Activated CD4-positive, alpha-beta T cell treated with anti-CD3 and anti-CD28 coated beads for 36 hours (primary cell): ENCODE measurements around the gene RAB30. TPM values are rescaled to one million over a fixed set of nuclear protein-coding genes. Genes with fewer than 3 reads are reported as not detected.
A peak's percentile ranks its signal among the peaks of the same experiment; 100 is the strongest.

Experiments
- ATAC-seq: fragments of 200-7000 bp; cut with Tn5 transposase; one replicate; pipeline ENCODE4 v1.10.0; 2021; ENCODE audit warnings: mild to moderate bottlenecking, moderate library complexity
- CTCF ChIA-PET: fragments of 350-600 bp; sonication (Branson Sonifier 250); formaldehyde crosslinking; loops from one replicate; lab custom pipeline; 2021; ENCODE audit warnings: antibody characterized with exemption; lab: Charles Lee
- POLR2A ChIA-PET: fragments of 350-600 bp; sonication (Branson Sonifier 250); formaldehyde crosslinking; loops from one replicate; lab custom pipeline; 2021; ENCODE audit warnings: antibody characterized with exemption, inconsistent platforms; lab: Charles Lee
- DNase-seq: peaks from one replicate; pipeline ENCODE4 v3.0.0-alpha.2; 2020
- H3K27ac Mint-ChIP-seq: one replicate; pipeline ENCODE4 v1.8.0; 2021; ENCODE audit warnings: mixed read lengths
- H3K27me3 Mint-ChIP-seq: one replicate; pipeline ENCODE4 v1.8.0; 2021; ENCODE audit warnings: mixed read lengths
- H3K36me3 Mint-ChIP-seq: one replicate; pipeline ENCODE4 v1.8.0; 2021; ENCODE audit warnings: low read depth, mixed read lengths
- H3K4me1 Mint-ChIP-seq: one replicate; pipeline ENCODE4 v1.8.0; 2021; ENCODE audit warnings: mixed read lengths
- H3K4me3 Mint-ChIP-seq: one replicate; pipeline ENCODE4 v1.8.0; 2021; ENCODE audit warnings: mild to moderate bottlenecking, moderate library complexity, mixed read lengths
- H3K9me3 Mint-ChIP-seq: one replicate; pipeline ENCODE4 v1.8.0; 2021; ENCODE audit warnings: low read depth, mixed read lengths
- intact Hi-C, 2 experiments: fragments of 100-400 bp; cut with DNase I in 1 of 2; cut with micrococcal nuclease in 1 of 2; formaldehyde crosslinking; loops; one replicate each; pipeline versions ENCODE4 v1.14.2 to v1.15.1; 2022 to 2024; cut with DNase I, micrococcal nuclease
- total RNA-seq, 2 experiments: library from RNA; stranded (reverse); gene quantifications; one replicate each; pipeline ENCODE4 v1.2.3, GENCODE V29; 2021

Gene RAB30
- total RNA-seq, 2 experiments from 2014 or later = 11.4 to 13.2 TPM

DNA sequence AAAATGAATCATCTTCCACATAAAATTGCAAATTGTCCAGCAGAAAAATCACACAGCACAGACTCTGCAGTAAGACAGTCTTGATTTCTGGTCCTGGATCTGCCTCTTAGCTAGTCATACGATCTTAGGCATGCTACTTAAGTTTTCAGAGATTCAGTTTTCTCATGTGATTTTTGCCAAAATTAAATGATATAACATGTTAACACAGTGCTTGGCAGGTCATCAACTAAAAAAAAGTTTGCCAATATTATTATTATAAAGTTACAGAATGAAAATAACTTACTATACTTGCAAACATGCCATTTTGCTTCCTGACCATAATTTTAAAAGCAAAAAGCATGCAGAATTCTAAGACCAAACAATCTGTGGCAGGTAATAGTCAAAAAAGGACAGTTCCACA lies 15.1 kb downstream of the RAB30 start:
- no peak overlapping the region for H3K4me3 Mint-ChIP-seq
- no peak overlapping the region for H3K27ac Mint-ChIP-seq
- CTCF ChIA-PET = interaction anchor here (0.6 kb wide), 1 partner anchor 243 kb away, joined by 4 read pairs; no protein-coding TSS in a partner anchor
- intact Hi-C loops = loop anchor here in 1 of 2 experiments (5.0 kb wide), 1 partner anchor 49 kb away; no protein-coding TSS in a partner anchor
- H3K9me3 Mint-ChIP-seq = peaks cover 5% of the 10 kb centered on the region
- peaks cover 62% of the 10 kb centered on the region for H3K4me1 Mint-ChIP-seq
- DNase-seq (no peak), ATAC-seq (peak; percentile 37)
- no peaks in the 10 kb centered on the region for H3K27me3 Mint-ChIP-seq
- POLR2A ChIA-PET = interaction anchor here (0.8 kb wide), 1 partner anchor 15 kb away, joined by 3 read pairs; the partner anchor contains the start of gene RAB30
- peaks cover 14% of the 10 kb centered on the region for H3K36me3 Mint-ChIP-seq

DNA sequence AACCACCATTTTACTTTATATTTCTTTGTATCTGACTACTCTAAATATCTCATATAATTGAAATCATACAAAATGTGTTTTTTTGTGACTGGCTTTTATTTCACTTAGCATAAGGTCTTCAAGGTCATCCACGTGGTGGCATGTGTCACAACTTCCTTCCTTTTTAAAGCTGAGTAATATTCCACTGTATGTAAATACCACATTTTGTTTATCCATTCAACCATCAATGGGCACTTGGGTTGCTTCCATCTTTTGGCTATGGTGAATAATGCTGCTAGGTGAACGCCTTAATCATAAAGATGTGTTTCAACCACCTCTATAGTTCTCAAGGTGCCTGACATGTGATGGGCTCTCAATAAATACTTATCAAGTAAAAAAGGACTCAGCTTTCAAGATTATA lies 15.5 kb downstream of the RAB30 start:
- ChIA-PET POLR2A (interaction anchor here (0.8 kb wide), 1 partner anchor 15 kb away, joined by 3 read pairs; the partner anchor contains the start of gene RAB30), CTCF (interaction anchor here (0.6 kb wide), 1 partner anchor 243 kb away, joined by 4 read pairs; no protein-coding TSS in a partner anchor)
- H3K9me3 Mint-ChIP-seq = peaks cover 6% of the 10 kb centered on the region
- H3K27me3 Mint-ChIP-seq = no peaks in the 10 kb centered on the region
- H3K36me3 Mint-ChIP-seq = peaks cover 18% of the 10 kb centered on the region
- intact Hi-C loops = loop anchor here in 1 of 2 experiments (5.0 kb wide), 1 partner anchor 49 kb away; no protein-coding TSS in a partner anchor
- DNase-seq (no peak), ATAC-seq (peak; percentile 50)
- H3K4me3 Mint-ChIP-seq = no peak overlapping the region
- no peak overlapping the region for H3K27ac Mint-ChIP-seq
- peaks cover 61% of the 10 kb centered on the region for H3K4me1 Mint-ChIP-seq

DNA sequence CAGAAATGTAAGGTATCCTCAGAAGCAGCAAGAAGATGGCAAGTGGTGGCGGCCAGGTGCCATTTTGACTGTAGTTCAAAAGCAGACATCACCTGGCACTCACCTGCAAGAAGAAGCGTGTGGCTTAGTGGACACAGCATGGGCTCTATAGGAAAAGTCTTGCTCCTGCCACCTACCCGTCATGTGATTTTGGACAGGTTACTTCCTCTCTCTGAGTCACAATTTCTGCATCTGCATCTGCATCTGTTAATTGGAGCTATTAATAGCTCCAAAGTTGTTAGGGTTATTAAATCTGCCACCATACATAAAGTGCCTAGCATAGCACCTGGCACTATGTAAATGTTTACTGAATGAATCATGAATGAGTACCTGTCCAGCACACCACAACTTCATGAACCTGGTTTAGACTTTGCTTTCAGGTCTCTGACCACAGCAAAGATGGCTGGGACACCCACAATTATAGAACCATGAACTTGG lies 16.8 kb downstream of the RAB30 start:
- no peak for DNase-seq
- Mint-ChIP-seq H3K27ac (no peak overlapping the region), H3K4me3 (no peak overlapping the region), H3K4me1 (peaks cover 51% of the 10 kb centered on the region), H3K27me3 (no peaks in the 10 kb centered on the region), H3K9me3 (peaks cover 6% of the 10 kb centered on the region), H3K36me3 (peaks cover 23% of the 10 kb centered on the region)
- ChIA-PET CTCF (interaction anchor here (0.9 kb wide), 1 partner anchor 50 kb away, joined by 3 read pairs; no protein-coding TSS in a partner anchor), POLR2A (no interaction called here)
- intact Hi-C loops = loop anchor here in 1 of 2 experiments (5.0 kb wide), 1 partner anchor 48 kb away; no protein-coding TSS in a partner anchor
- no peak for ATAC-seq

DNA sequence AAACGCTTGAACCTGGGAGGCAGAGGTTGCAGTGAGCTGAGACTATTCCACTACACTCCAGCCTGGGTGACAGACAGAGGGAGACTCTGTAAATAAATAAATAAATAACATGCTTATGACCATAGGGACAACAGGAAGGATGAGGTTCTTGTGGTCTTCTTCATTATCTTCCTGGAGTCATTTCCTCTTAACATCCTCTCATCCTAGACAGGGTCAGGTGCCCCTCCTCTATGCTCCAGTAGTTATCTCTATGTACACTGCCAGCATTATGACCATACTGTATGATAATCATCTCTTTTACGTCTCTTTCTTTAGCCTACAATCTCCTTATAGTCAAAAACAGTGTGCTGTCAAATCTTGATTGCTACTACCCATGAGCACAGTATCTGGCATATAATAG lies 17.7 kb downstream of the RAB30 start:
- intact Hi-C loops = no loop called here
- H3K4me1 Mint-ChIP-seq = peaks cover 48% of the 10 kb centered on the region
- H3K27ac Mint-ChIP-seq = no peak overlapping the region
- DNase-seq = no peak
- ATAC-seq = no peak
- H3K9me3 Mint-ChIP-seq = peaks cover 6% of the 10 kb centered on the region
- no peak overlapping the region for H3K4me3 Mint-ChIP-seq
- H3K36me3 Mint-ChIP-seq = peaks cover 19% of the 10 kb centered on the region
- H3K27me3 Mint-ChIP-seq = no peaks in the 10 kb centered on the region
- ChIA-PET CTCF (no interaction called here), POLR2A (no interaction called here)

DNA sequence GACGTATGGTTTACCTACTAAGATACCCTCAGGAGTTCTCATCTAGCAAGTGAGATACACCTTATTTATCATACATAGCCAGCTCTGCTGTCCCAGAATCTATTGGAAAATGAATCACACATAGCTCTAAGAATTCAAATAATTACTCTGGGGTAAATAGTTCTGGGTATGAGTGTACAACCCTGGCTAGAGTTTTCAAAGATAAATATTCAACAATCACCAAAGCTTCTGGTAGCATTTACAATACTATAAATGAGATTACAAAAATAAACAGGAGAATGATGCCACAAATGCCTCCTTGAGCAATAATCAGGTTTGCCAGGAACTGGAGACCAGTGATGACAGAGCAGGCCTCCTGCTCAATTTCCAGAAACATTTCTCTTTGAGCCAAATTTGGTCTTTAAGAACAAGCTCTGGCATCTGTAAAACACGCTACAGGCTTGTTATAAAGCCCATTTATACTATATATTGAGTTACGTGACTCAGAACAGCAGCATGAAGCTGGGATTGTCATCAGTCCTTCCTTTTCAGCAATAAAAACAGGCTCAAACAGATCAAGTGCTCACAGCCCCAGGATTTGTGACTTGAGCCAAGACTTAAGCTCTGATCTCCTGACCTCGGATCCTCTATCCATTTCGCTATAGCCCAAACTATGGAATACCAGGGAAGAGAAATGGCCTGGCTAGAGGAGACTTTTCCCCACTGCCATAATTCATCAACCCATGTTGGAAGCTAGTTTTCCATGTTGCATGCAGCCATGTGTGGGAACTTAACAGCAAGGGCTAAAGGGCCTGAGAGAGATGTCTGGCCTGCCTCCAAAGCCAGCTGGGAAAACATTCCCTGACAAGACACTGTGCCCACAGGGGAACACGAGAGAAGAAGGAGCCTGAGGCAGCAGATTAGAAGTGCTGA lies 19.7 kb downstream of the RAB30 start:
- Mint-ChIP-seq H3K4me3 (no peak overlapping the region), H3K27ac (no peak overlapping the region), H3K27me3 (no peaks in the 10 kb centered on the region), H3K9me3 (peaks cover 6% of the 10 kb centered on the region), H3K4me1 (peaks cover 51% of the 10 kb centered on the region), H3K36me3 (peaks cover 19% of the 10 kb centered on the region)
- ATAC-seq (peak; percentile 63), DNase-seq (no peak)
- CTCF ChIA-PET = interaction anchor here (0.6 to 1.1 kb wide), 8 partner anchors 9 to 196 kb away, joined by 3 to 5 read pairs (median 3); no protein-coding TSS in a partner anchor
- intact Hi-C loops = no loop called here
- POLR2A ChIA-PET = interaction anchor here (0.6 to 1.2 kb wide), 2 partner anchors 11 to 89 kb away, joined by 8 to 9 read pairs; no protein-coding TSS in a partner anchor

DNA sequence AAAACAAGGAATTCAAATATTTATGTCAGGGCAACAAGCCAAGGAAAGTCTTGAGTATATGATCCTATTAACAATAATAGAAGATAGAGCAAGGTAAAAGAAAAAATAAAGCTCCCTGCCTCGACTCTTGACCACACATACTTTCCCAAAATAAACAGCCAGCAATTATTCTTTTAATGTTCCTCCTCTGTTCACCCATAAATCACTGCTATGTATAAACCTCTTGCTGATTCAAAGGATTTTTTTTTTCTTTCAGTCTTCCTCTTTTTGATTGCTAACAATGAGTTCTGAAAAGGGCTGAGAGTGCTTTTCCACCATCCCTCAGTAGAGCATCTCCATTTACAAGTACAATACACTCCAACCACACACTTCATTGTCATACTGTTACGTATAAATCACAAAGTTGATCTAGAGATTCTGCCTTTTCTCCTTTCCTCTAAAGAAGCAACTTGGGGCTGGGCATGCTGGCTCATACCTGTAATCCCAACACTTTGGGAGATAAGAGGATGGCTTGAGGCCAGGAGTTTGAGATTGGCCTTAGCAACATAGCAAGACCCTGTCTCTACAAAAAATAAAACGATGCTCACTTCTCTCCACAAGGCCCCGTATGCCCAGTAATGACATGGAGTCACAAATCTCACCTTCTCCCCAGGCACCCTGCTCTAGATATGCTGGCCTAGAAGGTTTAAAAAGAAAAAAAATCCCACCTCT lies 24.0 kb downstream of the RAB30 start:
- ChIA-PET CTCF (interaction anchor here (1.2 to 2.0 kb wide), 3 partner anchors 11 to 27 kb away, joined by 3 to 7 read pairs (median 6); partner anchors contain the start of gene RAB30), POLR2A (no interaction called here)
- intact Hi-C loops = no loop called here
- H3K4me1 Mint-ChIP-seq = peaks cover 31% of the 10 kb centered on the region
- H3K27ac Mint-ChIP-seq = no peak overlapping the region
- H3K27me3 Mint-ChIP-seq = no peaks in the 10 kb centered on the region
- H3K9me3 Mint-ChIP-seq = peaks cover 2% of the 10 kb centered on the region
- ATAC-seq = no peak
- no peak for DNase-seq
- H3K4me3 Mint-ChIP-seq = no peak overlapping the region
- H3K36me3 Mint-ChIP-seq = peaks cover 10% of the 10 kb centered on the region

DNA sequence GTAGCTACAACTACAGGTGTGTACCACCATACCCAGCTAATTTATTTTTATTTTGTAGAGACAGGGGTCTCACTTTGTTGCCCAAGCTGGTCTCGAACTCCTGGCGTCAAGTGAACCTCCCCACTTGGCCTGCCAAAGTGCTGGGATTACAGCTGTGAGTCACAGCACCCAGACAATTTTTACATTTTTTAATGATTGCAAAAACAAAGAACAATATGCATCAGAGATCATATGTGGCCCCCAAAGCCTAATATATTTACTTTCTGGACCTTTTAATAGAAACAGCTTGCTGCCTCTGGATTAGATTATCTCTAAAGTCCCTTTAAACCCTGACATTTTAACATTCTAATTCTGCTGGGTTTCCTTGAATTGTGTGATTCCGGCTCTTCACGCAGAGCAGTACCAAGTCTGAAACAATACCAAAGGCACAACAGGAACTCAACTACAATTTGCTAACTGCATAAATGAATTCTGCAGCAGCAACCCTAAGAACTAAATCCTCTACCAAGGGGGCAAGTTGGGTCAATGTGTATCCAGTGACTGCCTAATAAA lies 25.0 kb downstream of the RAB30 start:
- peaks cover 2% of the 10 kb centered on the region for H3K9me3 Mint-ChIP-seq
- no peaks in the 10 kb centered on the region for H3K27me3 Mint-ChIP-seq
- ChIA-PET POLR2A (no interaction called here), CTCF (interaction anchor here (0.9 to 2.0 kb wide), 7 partner anchors 10 to 91 kb away, joined by 3 to 8 read pairs (median 5); partner anchors contain the start of gene RAB30)
- no peak overlapping the region for H3K27ac Mint-ChIP-seq
- no peak for ATAC-seq
- intact Hi-C loops = no loop called here
- peaks cover 9% of the 10 kb centered on the region for H3K36me3 Mint-ChIP-seq
- DNase-seq = no peak
- H3K4me1 Mint-ChIP-seq = peaks cover 23% of the 10 kb centered on the region
- no peak overlapping the region for H3K4me3 Mint-ChIP-seq

DNA sequence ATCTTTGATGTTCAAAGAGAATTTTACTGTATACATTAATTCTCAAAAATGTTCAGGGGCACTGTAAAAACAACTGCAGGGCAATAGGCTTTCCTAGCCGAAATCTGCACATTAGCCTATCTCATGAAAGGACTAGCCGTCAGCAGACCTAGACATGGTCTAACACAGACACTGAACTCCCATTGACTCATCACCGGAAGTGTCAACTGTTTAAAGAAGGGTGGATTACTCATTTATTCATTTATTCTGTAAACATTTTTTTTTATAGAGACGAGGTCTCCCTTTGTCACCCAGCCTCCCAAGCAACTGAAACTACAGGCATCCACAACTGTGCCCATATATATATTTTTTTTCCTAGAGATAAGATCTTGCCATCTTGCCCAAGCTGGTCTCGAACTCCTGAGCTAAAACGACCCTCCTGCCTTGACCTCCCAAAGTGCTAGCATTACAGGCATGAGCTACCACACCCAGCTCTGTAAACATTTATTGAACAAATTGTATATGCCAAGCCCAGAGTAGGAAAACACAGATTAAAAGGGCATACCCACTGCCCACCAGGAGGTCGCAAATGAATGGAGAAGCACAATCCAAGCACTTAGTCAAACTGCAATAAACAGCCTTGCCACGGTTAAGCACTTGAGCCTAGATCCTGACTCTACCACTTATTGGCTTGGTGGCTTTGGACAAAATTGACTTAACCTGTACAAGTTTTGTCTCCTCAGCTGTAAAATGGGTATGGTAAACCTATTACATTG lies 26.6 kb downstream of the RAB30 start:
- H3K4me1 Mint-ChIP-seq = peaks cover 20% of the 10 kb centered on the region
- H3K36me3 Mint-ChIP-seq = no peaks in the 10 kb centered on the region
- peak; percentile 83 for ATAC-seq
- ChIA-PET CTCF (interaction anchor here (0.8 to 2.0 kb wide), 4 partner anchors 20 to 58 kb away, joined by 3 to 6 read pairs (median 4); partner anchors contain the start of gene RAB30), POLR2A (interaction anchor here (0.7 kb wide), 1 partner anchor 45 kb away, joined by 3 read pairs; no protein-coding TSS in a partner anchor)
- intact Hi-C loops = no loop called here
- H3K27ac Mint-ChIP-seq = no peak overlapping the region
- H3K4me3 Mint-ChIP-seq = no peak overlapping the region
- DNase-seq = no peak
- H3K27me3 Mint-ChIP-seq = no peaks in the 10 kb centered on the region
- no peaks in the 10 kb centered on the region for H3K9me3 Mint-ChIP-seq

DNA sequence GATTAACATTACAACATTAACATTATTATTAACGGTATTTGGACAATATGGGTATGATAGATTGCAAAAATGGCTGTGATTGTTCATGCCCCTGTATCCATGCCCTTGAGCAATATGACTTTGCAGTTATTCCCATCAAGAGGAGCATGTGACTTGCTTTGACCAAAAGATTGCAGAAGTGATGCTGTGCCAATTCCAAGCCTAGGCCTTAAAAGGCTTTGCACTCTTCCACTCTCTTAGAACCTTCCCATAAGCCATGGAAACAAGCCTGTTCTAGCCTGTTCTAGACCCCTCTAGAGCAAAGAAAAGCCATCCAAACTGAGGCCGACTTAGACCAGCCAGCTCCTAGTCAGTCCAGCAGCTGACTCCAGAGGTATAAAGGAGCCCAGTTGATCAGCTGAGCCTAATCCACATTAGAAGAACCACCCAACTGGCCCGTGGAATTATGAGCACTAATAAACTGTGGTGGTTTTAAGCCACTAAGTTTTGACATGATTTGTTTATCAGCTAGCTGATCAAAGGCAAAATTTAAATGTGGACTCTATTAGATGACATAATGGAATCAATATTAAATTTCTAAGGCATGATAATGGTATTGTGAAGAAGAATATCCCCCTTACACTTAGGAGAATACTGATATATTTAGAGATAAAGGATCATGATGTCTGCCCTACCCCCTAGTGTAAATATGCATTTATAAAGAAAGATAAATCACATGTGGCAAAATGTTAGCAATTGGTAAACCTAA lies 28.6 kb downstream of the RAB30 start:
- Mint-ChIP-seq H3K4me3 (no peak overlapping the region), H3K9me3 (peaks cover 2% of the 10 kb centered on the region), H3K4me1 (peaks cover 29% of the 10 kb centered on the region), H3K27ac (no peak overlapping the region), H3K36me3 (peaks cover 6% of the 10 kb centered on the region), H3K27me3 (no peaks in the 10 kb centered on the region)
- intact Hi-C loops = no loop called here
- POLR2A ChIA-PET = no interaction called here
- ATAC-seq = no peak
- CTCF ChIA-PET = no interaction called here
- no peak for DNase-seq

DNA sequence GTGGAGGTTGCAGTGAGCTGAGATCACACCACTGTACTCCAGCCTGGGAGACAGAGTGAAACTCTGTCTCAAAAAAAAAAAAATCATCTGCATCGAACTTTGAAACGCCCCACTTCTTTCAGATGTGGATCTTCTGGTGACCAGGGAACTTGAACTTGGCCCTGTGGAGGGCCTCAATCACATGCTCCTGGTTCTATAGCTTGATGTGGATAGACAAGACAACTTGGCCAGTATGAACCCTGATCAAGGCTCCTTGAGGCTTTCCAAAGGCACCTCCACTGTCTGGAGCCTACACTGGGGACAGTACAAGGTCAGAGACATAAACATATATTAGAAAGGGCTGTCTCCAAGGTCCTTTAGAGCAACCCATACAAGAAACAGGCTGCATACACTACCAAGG lies 30.6 kb downstream of the RAB30 start:
- Mint-ChIP-seq H3K4me1 (peaks cover 35% of the 10 kb centered on the region), H3K4me3 (no peak overlapping the region), H3K27ac (no peak overlapping the region), H3K27me3 (no peaks in the 10 kb centered on the region), H3K9me3 (peaks cover 2% of the 10 kb centered on the region), H3K36me3 (peaks cover 6% of the 10 kb centered on the region)
- CTCF ChIA-PET = interaction anchor here (1.3 kb wide), 1 partner anchor 7 kb away, joined by 3 read pairs; no protein-coding TSS in a partner anchor
- intact Hi-C loops = no loop called here
- no peak for DNase-seq
- POLR2A ChIA-PET = no interaction called here
- no peak for ATAC-seq
